ENCODE data around the gene H2AZ1. TPM values are rescaled to one million over a fixed set of nuclear protein-coding genes. Genes with fewer than 3 reads are reported as not detected.

Gene H2AZ1
- total RNA-seq, 1 experiment from 2014 or later, result 457 TPM

GRCh38 chr4:99991741-99992140 lies 41.7 kb upstream of the H2AZ1 start:
- H3K4me3 ChIP-seq (ENCODE audit: low read depth, low read length), result no peak overlapping the region
- Mint-ChIP-seq H3K9me3 (ENCODE audit: unreplicated experiment) (no peaks in the 10 kb centered on the region), H3K4me1 (ENCODE audit: low read depth, unreplicated experiment) (no peaks in the 10 kb centered on the region), H3K36me3 (ENCODE audit: insufficient read depth, unreplicated experiment) (no peaks in the 10 kb centered on the region), H3K27me3 (ENCODE audit: insufficient read depth, unreplicated experiment) (peaks cover 4% of the 10 kb centered on the region), H3K27ac (ENCODE audit: unreplicated experiment) (no peak overlapping the region), H3K4me3 (ENCODE audit: unreplicated experiment) (no peak overlapping the region)
- BruUV-seq (replicated peaks), result no TSS peak
- no peaks in the 10 kb centered on the region for H3K27me3 ChIP-seq (replicated peaks; ENCODE audit: control insufficient read depth, insufficient read depth, low read length)
- POLR2A ChIA-PET, result no interaction called here
- CTCF ChIA-PET, result no interaction called here
- H3K4me1 ChIP-seq, result no peaks in the 10 kb centered on the region
- H3K36me3 ChIP-seq (ENCODE audit: control insufficient read depth, insufficient read depth, low read length), result no peaks in the 10 kb centered on the region
- no peaks in the 10 kb centered on the region for H3K9me3 ChIP-seq
- no peak for TF ChIP-seq CTCF (IDR thresholded peaks at IDR 0.05; ENCODE audit: insufficient read depth in 1 of 2, low read depth in 1 of 2, low read length in 1 of 2, severe bottlenecking in 1 of 2, unreplicated experiment in 1 of 2)
- intact Hi-C loops (cut with micrococcal nuclease; ENCODE audit: unreplicated experiment), result no loop called here
- DNase-seq, result no peak

DNA sequence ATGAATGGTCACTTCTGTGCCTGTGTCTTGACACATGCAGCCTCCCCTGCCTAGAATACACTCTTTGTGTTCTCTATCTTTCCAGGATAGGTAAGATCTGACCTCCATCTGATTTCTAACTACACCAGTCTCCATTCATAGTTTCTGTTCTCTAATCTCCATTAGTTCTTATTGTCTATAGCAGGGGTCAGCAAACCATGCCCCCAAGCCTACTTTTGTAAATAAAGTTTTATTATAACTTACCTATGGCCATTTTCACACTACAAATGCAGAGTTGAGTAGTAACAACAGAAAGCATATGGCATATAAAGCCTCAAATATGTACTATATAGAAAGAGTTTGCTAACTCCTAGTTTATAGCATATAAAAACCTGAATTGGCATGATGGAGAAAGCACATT lies 37.6 kb upstream of the H2AZ1 start:
- Histone ChIP-seq H3K9me3 (no peaks in the 10 kb centered on the region), H3K36me3 (ENCODE audit: control insufficient read depth, insufficient read depth, low read length) (no peaks in the 10 kb centered on the region), H3K4me1 (no peaks in the 10 kb centered on the region), H3K27me3 (replicated peaks; ENCODE audit: control insufficient read depth, insufficient read depth, low read length) (no peaks in the 10 kb centered on the region), H3K4me3 (ENCODE audit: low read depth, low read length) (no peak overlapping the region)
- H3K36me3 Mint-ChIP-seq (ENCODE audit: insufficient read depth, unreplicated experiment), result no peaks in the 10 kb centered on the region
- CTCF ChIA-PET, result no interaction called here
- intact Hi-C loops (cut with micrococcal nuclease; ENCODE audit: unreplicated experiment), result no loop called here
- H3K9me3 Mint-ChIP-seq (ENCODE audit: unreplicated experiment), result no peaks in the 10 kb centered on the region
- H3K27ac Mint-ChIP-seq (ENCODE audit: unreplicated experiment), result no peak overlapping the region
- H3K4me1 Mint-ChIP-seq (ENCODE audit: low read depth, unreplicated experiment), result no peaks in the 10 kb centered on the region
- no peak overlapping the region for H3K4me3 Mint-ChIP-seq (ENCODE audit: unreplicated experiment)
- no peak for TF ChIP-seq CTCF (IDR thresholded peaks at IDR 0.05; ENCODE audit: insufficient read depth in 1 of 2, low read depth in 1 of 2, low read length in 1 of 2, severe bottlenecking in 1 of 2, unreplicated experiment in 1 of 2)
- DNase-seq, result no peak
- POLR2A ChIA-PET, result no interaction called here
- no TSS peak for BruUV-seq (replicated peaks)
- peaks cover 12% of the 10 kb centered on the region for H3K27me3 Mint-ChIP-seq (ENCODE audit: insufficient read depth, unreplicated experiment)

GRCh38 chr4:99986792-99987191 lies 36.7 kb upstream of the H2AZ1 start:
- Mint-ChIP-seq H3K27me3 (ENCODE audit: insufficient read depth, unreplicated experiment) (peaks cover 15% of the 10 kb centered on the region), H3K36me3 (ENCODE audit: insufficient read depth, unreplicated experiment) (no peaks in the 10 kb centered on the region), H3K4me3 (ENCODE audit: unreplicated experiment) (no peak overlapping the region), H3K27ac (ENCODE audit: unreplicated experiment) (no peak overlapping the region), H3K4me1 (ENCODE audit: low read depth, unreplicated experiment) (no peaks in the 10 kb centered on the region), H3K9me3 (ENCODE audit: unreplicated experiment) (no peaks in the 10 kb centered on the region)
- Histone ChIP-seq H3K9me3 (no peaks in the 10 kb centered on the region), H3K4me1 (no peaks in the 10 kb centered on the region), H3K27me3 (replicated peaks; ENCODE audit: control insufficient read depth, insufficient read depth, low read length) (no peaks in the 10 kb centered on the region), H3K36me3 (ENCODE audit: control insufficient read depth, insufficient read depth, low read length) (no peaks in the 10 kb centered on the region), H3K4me3 (ENCODE audit: low read depth, low read length) (no peak overlapping the region)
- no peak for TF ChIP-seq CTCF (IDR thresholded peaks at IDR 0.05; ENCODE audit: insufficient read depth in 1 of 2, low read depth in 1 of 2, low read length in 1 of 2, severe bottlenecking in 1 of 2, unreplicated experiment in 1 of 2)
- BruUV-seq (replicated peaks), result no TSS peak
- ChIA-PET CTCF (no interaction called here), POLR2A (no interaction called here)
- intact Hi-C loops (cut with micrococcal nuclease; ENCODE audit: unreplicated experiment), result no loop called here
- DNase-seq, result no peak

All from Caco-2 (cell line).